Right lobe of liver (tissue), 4 donors: Measurements from ENCODE around the gene CCNQ.

Experiments
- CTCF ChIP-seq, 4 donors: fragments of 200-600 bp in 3 of 4; fragments of 450-650 bp in 1 of 4; IDR thresholded peaks; one replicate each; pipeline versions ENCODE4 v1.5.1 to v1.8.0; 2016 to 2022; ENCODE audit warnings: antibody characterized with exemption in 4 of 4, mild to moderate bottlenecking in 2 of 4
- POLR2A ChIP-seq: fragments of 450-650 bp; IDR thresholded peaks from one replicate; pipeline ENCODE4 v1.6.1; 2017; ENCODE audit warnings: antibody characterized with exemption, mild to moderate bottlenecking
- donor health status: DM: no; HTN: no; CAD: no.
- donor health status: DM: no; HTN: no; CAD: no.
- donor health status: DM: no; HTN: yes; CAD: no.

GRCh38 chrX:153634236-153634635 lies 35.3 kb upstream of the CCNQ start:
- no peak for TF ChIP-seq POLR2A
- no peak for TF ChIP-seq CTCF (IDR thresholded peaks at IDR 0.05)
